SK-N-MC (cell line): Measurements from ENCODE around the gene KIFC3.
A peak's percentile ranks its signal among the peaks of the same experiment; 100 is the strongest.
"Not testable (repeated sequence)": the region's sequence is repeated elsewhere in the genome, so short reads cannot be mapped to it uniquely, and the experiment has no call there.

Source experiments
- DNase-seq: peaks from one replicate; pipeline ENCODE4 v3.0.0-alpha.2; 2011; ENCODE audit warnings: low read depth, low spot score
- H3K27ac ChIP-seq: fragments of 200-600 bp; sonication (generic); 2 replicates; pipeline ENCODE4 v1.5.1; 2016; ENCODE audit warnings: mixed run types
- H3K36me3 ChIP-seq: fragments of 200-600 bp; sonication (generic); 2 replicates; pipeline ENCODE4 v1.6.1; 2017; ENCODE audit warnings: antibody characterized with exemption, low read length, mixed read lengths; ENCODE audit not compliant: insufficient read depth
- H3K4me3 ChIP-seq: fragments of 200-600 bp; sonication (generic); 2 replicates; pipeline ENCODE4 v1.5.1; 2016
- H3K9ac ChIP-seq: fragments of 200-600 bp; sonication (generic); 2 replicates; pipeline ENCODE4 v1.8.0; 2017; ENCODE audit warnings: mixed run types, mixed read lengths; ENCODE audit not compliant: insufficient read length
- H3K9me3 ChIP-seq: fragments of 200-600 bp; sonication (generic); 2 replicates; pipeline ENCODE4 v1.6.1; 2017; ENCODE audit warnings: low read depth, mild to moderate bottlenecking, antibody characterized with exemption, low read length, moderate library complexity, mixed read lengths
- EZH2 ChIP-seq: fragments of 200-600 bp; sonication (generic); IDR thresholded peaks from one replicate; pipeline ENCODE4 v1.6.1; 2017; ENCODE audit warnings: antibody characterized with exemption
- FOXP2 ChIP-seq: optimal IDR thresholded peaks from 2 replicates; pipeline ENCODE3; 2011; ENCODE audit warnings: mild to moderate bottlenecking, moderate library complexity; ENCODE audit not compliant: insufficient read depth; ENCODE audit errors: extremely low read length, control extremely low read depth
- POLR2AphosphoS5 ChIP-seq: IDR thresholded peaks from 2 replicates; pipeline ENCODE4 v1.6.1; 2012; ENCODE audit warnings: mild to moderate bottlenecking, low read depth, low read length, borderline replicate concordance

KIFC3 gene

DNA sequence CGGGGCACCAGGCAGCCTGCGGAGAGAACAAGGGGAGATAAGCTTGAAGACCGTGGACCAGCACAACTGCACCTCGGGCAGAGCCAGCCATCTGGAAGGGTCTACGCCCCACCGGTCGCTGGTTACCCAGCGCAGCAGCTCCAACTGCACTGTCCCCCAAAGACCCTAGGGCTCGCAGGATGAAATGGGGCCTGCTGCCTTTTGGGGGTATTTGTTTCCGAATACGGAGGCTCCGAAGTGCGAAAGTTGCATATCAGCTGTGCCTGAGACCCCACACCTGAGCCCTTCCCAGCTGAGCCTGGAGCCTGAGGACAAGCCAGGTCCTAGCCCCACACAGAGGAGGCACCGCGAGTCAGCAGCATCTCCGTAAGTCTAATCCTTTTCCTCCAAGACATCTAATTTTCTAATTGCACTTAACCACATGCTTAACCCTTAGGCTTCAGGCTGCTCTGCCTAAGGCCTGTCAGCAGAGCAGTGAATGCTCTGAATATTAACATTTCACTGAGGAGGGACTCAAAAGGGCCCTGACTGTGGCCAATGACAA lies 4.0 kb downstream of the KIFC3 start:
- DNase-seq = no peak
- no peaks in the 10 kb centered on the region for H3K9me3 ChIP-seq
- TF ChIP-seq FOXP2 (no peak), EZH2 (no peak), POLR2AphosphoS5 (no peak)
- H3K36me3 ChIP-seq = peaks cover 8% of the 10 kb centered on the region; the same call in 1 of the 2 replicates
- peak overlapping the region; percentile 31; the same call in 1 of the 2 replicates for H3K27ac ChIP-seq
- H3K4me3 ChIP-seq = 0 out of 2 replicates have a peak overlapping the region, but pooled peaks have one; percentile 36
- no peak overlapping the region for H3K9ac ChIP-seq

DNA sequence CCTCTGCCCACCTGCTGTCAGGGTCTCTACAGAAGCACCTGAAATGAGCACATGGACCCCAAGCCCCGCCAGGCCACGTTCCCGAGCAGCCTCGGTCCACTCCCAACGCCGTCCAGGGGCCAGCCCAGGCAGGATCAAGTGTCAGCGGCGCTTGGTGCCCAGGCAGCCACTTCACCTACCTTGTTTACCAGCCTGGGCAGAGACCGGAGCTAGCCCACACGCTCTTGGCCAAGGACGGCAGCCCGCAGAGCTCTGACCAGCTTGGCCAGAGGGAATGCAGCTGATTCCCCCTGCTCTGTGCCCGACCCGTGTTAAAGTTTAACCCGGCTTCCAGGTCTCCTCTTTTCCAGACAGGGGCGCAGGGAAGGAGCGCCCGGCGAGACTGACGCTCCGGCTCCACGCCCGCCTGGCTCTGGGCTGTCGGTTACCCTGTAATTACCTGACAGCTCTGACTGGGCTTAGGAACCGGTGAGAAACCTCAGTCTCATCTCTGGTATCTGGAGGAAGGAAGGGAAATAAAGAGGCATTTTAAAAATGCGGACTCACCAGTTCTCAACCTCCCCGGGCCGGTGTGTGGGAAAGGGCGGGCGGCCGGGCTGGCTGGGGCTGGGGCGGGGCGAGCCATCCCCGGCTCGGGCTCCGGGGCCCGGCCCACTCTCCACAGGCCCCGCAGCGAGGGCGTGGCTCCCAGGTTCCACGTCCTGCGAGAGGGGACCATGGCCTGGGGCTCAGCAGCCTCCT lies 4.6 kb downstream of the KIFC3 start:
- Histone ChIP-seq H3K9ac (no peak overlapping the region), H3K9me3 (no peaks in the 10 kb centered on the region), H3K4me3 (no peak overlapping the region), H3K36me3 (peaks cover 8% of the 10 kb centered on the region; the same call in 1 of the 2 replicates), H3K27ac (no peak overlapping the region)
- TF ChIP-seq FOXP2 = no peak
- no peak for TF ChIP-seq EZH2
- no peak for DNase-seq

DNA sequence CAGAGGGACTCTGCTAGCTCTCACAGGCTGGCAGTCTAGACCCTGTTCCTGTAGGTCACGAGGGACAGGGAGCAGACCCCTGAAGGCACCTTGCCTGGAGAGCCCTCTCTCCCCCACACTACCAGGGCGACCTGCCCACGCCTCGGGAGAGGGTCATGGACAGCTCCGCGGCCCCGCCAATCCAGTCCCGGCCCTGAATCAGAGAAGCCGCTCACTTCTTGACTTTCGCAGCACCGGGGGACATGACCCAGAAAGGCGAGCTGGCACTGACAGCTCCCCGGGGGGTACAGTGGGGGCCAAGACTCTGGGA lies 5.1 kb downstream of the KIFC3 start:
- H3K9ac ChIP-seq = no peak overlapping the region
- DNase-seq = no peak
- TF ChIP-seq EZH2 = no peak
- no peak for TF ChIP-seq FOXP2
- TF ChIP-seq POLR2AphosphoS5 = no peak
- no peak overlapping the region for H3K27ac ChIP-seq
- H3K36me3 ChIP-seq = peaks cover 8% of the 10 kb centered on the region; the same call in 1 of the 2 replicates
- H3K9me3 ChIP-seq = no peaks in the 10 kb centered on the region
- no peak overlapping the region for H3K4me3 ChIP-seq

DNA sequence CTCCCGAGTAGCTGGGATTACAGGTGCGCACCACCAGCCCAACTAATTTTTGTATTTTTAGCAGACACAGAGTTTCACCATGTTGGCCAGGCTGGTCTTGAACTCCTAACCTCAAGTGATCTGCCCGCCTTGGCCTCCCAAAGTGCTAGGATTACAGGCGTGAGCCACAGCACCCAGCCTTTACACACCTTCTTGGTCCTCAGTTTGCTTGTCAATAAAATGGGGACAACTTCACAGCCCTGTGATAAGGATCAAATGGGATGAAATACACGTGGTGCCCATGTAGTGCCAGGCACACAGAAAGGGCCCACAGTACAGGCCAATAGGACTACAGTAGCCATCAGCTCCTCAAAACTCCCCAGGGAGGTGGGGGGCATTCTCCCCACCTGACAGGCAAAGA lies 6.3 kb downstream of the KIFC3 start:
- H3K4me3 ChIP-seq = not testable (repeated sequence)
- H3K36me3 ChIP-seq = peaks cover 11% of the 10 kb centered on the region; the same call in 1 of the 2 replicates

DNA sequence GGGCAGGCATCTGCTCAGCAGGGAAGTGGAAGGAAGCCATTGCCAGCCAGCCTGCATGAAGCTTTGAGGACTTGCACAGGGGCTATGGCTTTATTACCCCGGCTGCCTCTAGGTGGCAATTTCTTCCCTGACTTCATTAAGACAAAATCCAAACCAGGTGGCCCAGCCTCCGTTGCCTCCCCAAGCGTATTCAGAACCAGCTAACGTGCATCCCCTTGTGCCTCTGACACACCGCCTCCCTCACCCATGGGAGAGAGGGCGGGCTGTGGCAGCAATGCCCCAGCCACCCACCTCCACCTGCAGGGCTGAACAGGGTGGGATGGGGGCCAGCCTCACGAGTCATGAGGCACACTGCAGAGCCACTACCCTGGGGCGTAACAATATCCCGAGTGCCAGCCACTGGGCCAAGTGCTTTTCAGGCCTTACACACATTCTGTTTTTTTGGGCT lies 6.8 kb downstream of the KIFC3 start:
- Histone ChIP-seq H3K36me3 (peaks cover 15% of the 10 kb centered on the region; the same call in 1 of the 2 replicates), H3K9ac (no peak overlapping the region), H3K4me3 (no peak overlapping the region), H3K27ac (no peak overlapping the region), H3K9me3 (no peaks in the 10 kb centered on the region)
- DNase-seq = no peak
- TF ChIP-seq EZH2 (no peak), FOXP2 (no peak), POLR2AphosphoS5 (no peak)

More for the DNA sequence above, 6.3 kb downstream of the KIFC3 start:
- H3K27ac ChIP-seq, DNase-seq, H3K9ac ChIP-seq, H3K9me3 ChIP-seq: not testable (repeated sequence)

DNA sequence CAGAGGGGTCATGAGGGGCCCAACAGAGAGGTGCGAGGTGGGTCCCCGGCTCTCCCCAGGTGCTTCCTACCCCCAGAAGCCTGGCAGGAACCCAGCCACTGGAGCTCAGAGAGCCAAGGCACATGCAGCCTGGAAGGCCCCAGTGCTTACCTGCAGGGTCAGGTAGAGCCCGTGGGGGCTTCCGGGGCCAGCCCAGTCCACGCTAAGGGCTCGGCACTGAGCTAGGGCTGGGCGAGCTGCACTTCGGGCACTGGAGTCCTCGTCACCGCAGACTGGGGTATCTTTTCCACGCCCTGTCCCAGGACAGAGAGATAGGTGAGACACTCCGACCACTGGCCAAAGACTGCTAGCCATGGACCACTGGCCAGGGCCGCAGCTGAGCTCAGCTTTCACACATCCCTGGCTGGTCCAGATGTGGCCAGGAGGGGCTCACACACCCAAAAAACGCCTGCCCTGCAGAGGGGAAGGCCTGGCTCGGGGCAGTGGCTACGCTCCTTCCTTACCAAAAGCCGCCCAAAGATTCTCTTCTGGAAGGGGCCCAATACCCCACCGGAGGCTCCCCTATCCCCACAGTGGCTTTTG lies 7.4 kb downstream of the KIFC3 start:
- peaks cover 17% of the 10 kb centered on the region; the same call in 1 of the 2 replicates for H3K36me3 ChIP-seq
- H3K4me3 ChIP-seq = no peak overlapping the region
- H3K9ac ChIP-seq = no peak overlapping the region

DNA sequence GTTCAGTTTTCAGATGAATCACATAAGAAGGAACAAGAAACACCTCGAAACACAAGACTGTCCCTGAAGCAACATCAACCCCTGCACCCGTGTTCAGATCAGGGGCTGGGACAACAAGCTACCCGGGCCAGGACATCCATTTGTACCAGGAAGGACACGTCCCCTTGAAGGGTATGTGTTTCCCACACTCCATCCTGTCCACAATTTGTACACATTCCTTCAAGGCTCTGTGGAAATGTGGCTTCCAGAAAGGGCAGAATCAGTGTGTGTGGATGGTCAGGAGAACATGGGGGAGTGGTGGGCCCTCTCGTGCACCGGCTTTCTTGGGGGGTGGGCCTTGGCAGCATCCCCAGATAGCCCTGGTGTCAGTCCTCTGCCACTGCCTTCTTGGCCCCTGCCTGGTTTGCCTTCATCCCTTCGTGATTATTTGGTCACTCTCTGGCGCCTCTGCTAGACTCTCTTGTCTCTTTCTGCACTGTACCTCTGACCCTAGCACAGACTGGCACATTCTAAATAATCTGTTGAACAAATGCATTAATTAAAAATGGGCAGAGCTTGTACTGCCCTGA lies 10.3 kb downstream of the KIFC3 start:
- Histone ChIP-seq H3K9me3 (no peaks in the 10 kb centered on the region), H3K4me3 (no peak overlapping the region), H3K9ac (no peak overlapping the region), H3K36me3 (peaks cover 17% of the 10 kb centered on the region; the same call in 1 of the 2 replicates), H3K27ac (no peak overlapping the region)
- no peak for TF ChIP-seq EZH2
- TF ChIP-seq FOXP2 = no peak
- TF ChIP-seq POLR2AphosphoS5 = no peak
- no peak for DNase-seq

More for the DNA sequence above, 7.4 kb downstream of the KIFC3 start:
- Histone ChIP-seq H3K9me3 (no peaks in the 10 kb centered on the region), H3K27ac (no peak overlapping the region)
- TF ChIP-seq FOXP2 (no peak), EZH2 (no peak), POLR2AphosphoS5 (no peak)
- no peak for DNase-seq

DNA sequence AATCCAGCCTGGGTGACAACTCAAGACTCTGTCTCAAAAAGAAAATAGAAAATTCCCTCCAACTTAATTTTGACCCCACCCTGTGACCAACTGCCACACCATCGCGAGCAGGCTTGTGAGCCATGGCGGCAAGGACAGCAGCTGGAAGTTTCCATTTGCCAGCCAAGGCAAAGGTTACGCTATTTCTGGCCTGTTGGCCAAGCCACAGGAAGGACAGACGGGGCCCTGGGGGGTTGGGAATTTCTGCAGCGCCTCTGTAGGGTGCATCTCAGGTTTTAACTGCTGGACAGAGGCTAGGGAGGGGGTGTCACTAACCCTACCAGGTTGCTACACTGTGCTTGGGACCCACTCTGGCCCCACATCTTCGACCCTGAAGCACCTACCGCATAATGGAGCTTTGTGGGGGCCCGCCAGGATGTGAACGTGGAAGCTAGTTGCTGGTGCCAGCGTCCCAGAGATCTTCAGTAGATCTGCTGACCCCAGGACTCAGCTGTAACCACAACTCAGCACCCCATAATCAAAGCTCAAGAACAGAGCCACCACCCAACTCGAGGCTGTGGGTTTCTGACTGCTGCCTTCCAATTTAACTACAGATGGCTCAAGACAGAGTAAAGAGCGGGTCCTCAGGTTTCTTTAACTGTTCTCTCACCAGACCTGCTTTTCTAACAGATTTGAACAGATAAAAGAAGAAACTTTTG lies 10.9 kb downstream of the KIFC3 start:
- no peak for DNase-seq
- Histone ChIP-seq H3K4me3 (no peak overlapping the region), H3K9ac (no peak overlapping the region), H3K9me3 (no peaks in the 10 kb centered on the region), H3K36me3 (peaks cover 11% of the 10 kb centered on the region; the same call in 1 of the 2 replicates), H3K27ac (no peak overlapping the region)
- TF ChIP-seq EZH2 (no peak), POLR2AphosphoS5 (no peak), FOXP2 (no peak)
